NT2/D1 (cell line): ENCODE measurements around the gene CNDP1.

ENCODE experiments used
- SUZ12 ChIP-seq: IDR thresholded peaks from 2 replicates; pipeline ENCODE4 v1.6.1; 2011; ENCODE audit not compliant: insufficient read length, insufficient read depth; ENCODE audit errors: extremely low read depth
- YY1 ChIP-seq: IDR thresholded peaks from 2 replicates; pipeline ENCODE4 v1.6.1; 2011; ENCODE audit not compliant: insufficient read length, insufficient read depth
- ZNF274 ChIP-seq: IDR thresholded peaks from 2 replicates; pipeline ENCODE4 v1.6.1; 2011; ENCODE audit warnings: mild to moderate bottlenecking, low read depth, low read length

DNA sequence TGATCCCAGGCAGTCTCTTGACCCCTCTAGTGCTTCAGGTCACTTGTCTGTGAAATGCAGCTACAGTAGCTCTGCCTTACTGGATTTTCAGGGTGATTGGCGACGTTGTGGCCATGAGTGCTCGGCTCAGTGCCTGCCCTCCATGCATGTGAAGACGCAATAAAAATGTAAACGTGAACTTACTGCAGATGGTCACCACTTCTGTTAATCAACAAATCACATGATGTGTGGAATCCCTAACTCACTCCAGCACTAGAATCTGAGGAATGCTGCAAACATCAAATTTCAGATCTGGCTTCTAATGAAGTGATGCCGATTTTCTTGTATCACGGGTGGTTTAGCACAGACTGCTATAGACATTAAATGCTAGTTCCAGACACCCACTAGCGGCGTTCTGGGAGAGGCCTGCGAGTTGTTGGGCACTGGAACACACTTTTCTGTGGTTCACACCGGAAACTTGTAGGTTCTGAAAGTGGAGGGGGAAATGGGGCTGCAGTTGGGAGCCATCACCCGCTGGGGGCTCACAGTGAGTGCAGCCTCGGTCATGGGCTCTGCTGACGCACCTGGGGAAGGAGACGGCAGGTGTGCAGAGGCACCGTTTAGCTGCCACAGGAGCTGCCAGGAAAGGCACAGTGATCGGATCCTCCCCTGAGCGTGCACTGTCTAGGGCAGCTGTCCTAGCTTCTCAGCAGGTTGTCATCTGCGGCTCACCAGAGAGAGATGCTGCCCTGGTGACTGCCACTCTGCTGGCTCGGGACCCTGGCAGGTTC, 6.5 kb downstream of the CNDP1 start:
- TF ChIP-seq SUZ12, result no peak
- no peak for TF ChIP-seq YY1
- TF ChIP-seq ZNF274, result no peak
